GM23338 (cell line): ENCODE measurements around the gene TFB1M.

Experiments used
- CTCF ChIP-seq, 2 experiments: fragments of 200-600 bp in 1 of 2; sonication (generic) in 1 of 2; conservative IDR thresholded peaks; 2 replicates each; pipeline versions ENCODE4 v1.5.1 to v1.6.1; 2016 to 2017; ENCODE audit warnings: antibody characterized with exemption in 2 of 2, low read depth in 2 of 2, mild to moderate bottlenecking in 2 of 2, moderate library complexity in 1 of 2
- EZH2 ChIP-seq: fragments of 200-600 bp; sonication (generic); IDR thresholded peaks from one replicate; pipeline ENCODE4 v1.8.0; 2017; ENCODE audit warnings: antibody characterized with exemption, mild to moderate bottlenecking, low read depth; ENCODE audit not compliant: unreplicated experiment
- EZH2phosphoT487 ChIP-seq: fragments of 200-600 bp; sonication (generic); IDR thresholded peaks from one replicate; pipeline ENCODE4 v1.8.1; 2018; ENCODE audit warnings: antibody characterized with exemption; ENCODE audit not compliant: unreplicated experiment
- JUNB ChIP-seq: IDR thresholded peaks from one replicate; pipeline ENCODE4 v1.6.1; 2016; ENCODE audit warnings: antibody characterized with exemption; ENCODE audit not compliant: unreplicated experiment
- NANOG ChIP-seq: IDR thresholded peaks from 2 replicates; pipeline ENCODE4 v1.6.1; 2016; ENCODE audit warnings: antibody characterized with exemption, borderline replicate concordance
- POLR2AphosphoS5 ChIP-seq: IDR thresholded peaks from 2 replicates; pipeline ENCODE4 v1.6.1; 2016; ENCODE audit warnings: antibody characterized with exemption, low read depth
- REST ChIP-seq: IDR thresholded peaks from one replicate; pipeline ENCODE4 v1.6.1; 2018; ENCODE audit warnings: antibody characterized with exemption; ENCODE audit not compliant: unreplicated experiment
- ZNF331 ChIP-seq: fragments of 250-450 bp; sonication (Bioruptor Pico); IDR thresholded peaks from 2 replicates; pipeline ENCODE4 v1.5.0; 2020; ENCODE audit warnings: low read depth, mild to moderate bottlenecking, moderate library complexity

GRCh38 chr6:155228546-155229166 is 85.6 kb downstream of the TFB1M start:
- TF ChIP-seq EZH2 (no peak), POLR2AphosphoS5 (no peak), CTCF (conservative IDR thresholded peaks at IDR 0.05; ENCODE audit: low read depth in 2 of 2) (no peak), NANOG (no peak), REST (no peak), ZNF331 (CRISPR knock-in tag) (no peak), EZH2phosphoT487 (no peak), JUNB (no peak)
